Measurements from ENCODE around the gene CERK.

DNA sequence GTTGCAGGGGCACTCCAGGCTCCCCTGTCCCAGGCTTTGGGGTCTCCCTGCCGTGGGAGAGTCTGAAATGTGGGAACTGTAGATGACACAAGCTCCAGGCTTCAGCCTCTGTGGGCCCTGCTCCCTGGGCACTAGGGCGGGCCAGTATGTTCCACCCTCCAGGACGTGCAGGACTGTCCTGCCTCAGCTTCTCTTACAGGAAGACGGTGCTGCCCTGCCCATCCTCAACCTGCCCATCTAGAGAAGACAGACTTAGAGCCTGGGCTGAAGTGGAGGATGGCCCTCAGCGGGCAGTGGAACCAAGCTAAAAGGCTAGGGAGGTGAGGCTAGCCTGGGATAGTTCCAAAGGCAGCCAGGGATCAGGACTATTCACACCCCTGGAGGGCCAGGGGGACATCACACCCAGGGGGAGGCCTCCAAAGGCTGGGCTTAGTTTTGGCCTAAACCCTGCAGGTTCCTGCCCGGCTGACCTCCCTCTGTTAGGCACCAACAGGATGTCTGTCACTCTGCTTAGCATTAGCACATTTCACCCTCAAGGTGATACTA lies 4.0 kb upstream of the CERK start:
- TF ChIP-seq CTCF (IDR thresholded peaks at IDR 0.05 in 8 of 11, conservative IDR thresholded peaks at IDR 0.05 in 3 of 11) (no peak), POLR2AphosphoS5 (IDR thresholded peaks at IDR 0.05) (no peak)

Data from spleen (tissue), 7 donors.